K562 (cell line): Measurements from ENCODE around the gene SPI1. TPM values are rescaled to one million over a fixed set of nuclear protein-coding genes. Genes with fewer than 3 reads are reported as not detected.

Experiments
- ATAC-seq: fragments of 200-7000 bp; cut with Tn5 transposase; 3 replicates; pipeline ENCODE4 v1.9.1; 2020; ENCODE audit warnings: moderate library complexity
- BruUV-seq: library from RNA; stranded (reverse); fragments of 400-500 nt; replicated peaks from 2 replicates; lab custom pipeline; 2021; lab: Mats Ljungman, UMichigan
- CTCF ChIA-PET: fragments of 300-600 bp; formaldehyde crosslinking; extraction: SDS; loops from one replicate; lab custom pipeline; 2021; ENCODE audit warnings: low intra/inter-chr PET ratio; lab: Yijun Ruan, JAX
- POLR2A ChIA-PET: fragments of 300-600, 350-650 bp; sonication (Branson Sonifier 250); formaldehyde crosslinking; extraction: SDS; loops from one replicate; lab custom pipeline; 2021; ENCODE audit warnings: antibody characterized with exemption, inconsistent platforms; lab: Yijun Ruan, JAX
- DNase-seq, 4 experiments: peaks; one replicate each; pipeline versions ENCODE4 v3.0.0 to v3.0.0-alpha.2; 2011 to 2018; ENCODE audit warnings: low spot score in 3 of 4, mixed read lengths in 3 of 4; ENCODE audit errors: extremely low read depth in 1 of 4
- FAIRE-seq: peaks from 2 replicates; lab custom pipeline; 2011; peaks lifted over from hg19 to GRCh38; lab: Jason Lieb, UNC
- H2AFZ ChIP-seq: 2 replicates; pipeline ENCODE4 v1.6.0; 2011; ENCODE audit warnings: low read depth, low read length, control low read depth, inconsistent platforms
- H3K27ac ChIP-seq: fragments of 200-600 bp; 3 replicates; pipeline ENCODE4 v1.8.0; 2011; ENCODE audit warnings: low read depth, mild to moderate bottlenecking, control low read depth, inconsistent platforms, low read length, moderate library complexity, mixed read lengths; ENCODE audit errors: extremely low read depth
- H3K27me3 ChIP-seq, 2 experiments: fragments of 300-600 bp in 1 of 2; 2 replicates in 1 of 2; 3 replicates in 1 of 2; pipeline versions ENCODE4 v1.6.0 to v1.8.0; 2011; ENCODE audit warnings: inconsistent platforms in 2 of 2, low read length in 2 of 2, mild to moderate bottlenecking in 1 of 2, mixed read lengths in 1 of 2, moderate library complexity in 1 of 2; ENCODE audit not compliant: control insufficient read depth in 2 of 2, insufficient read depth in 2 of 2
- H3K36me3 ChIP-seq: fragments of 300-600 bp; 3 replicates; pipeline ENCODE4 v1.8.0; 2011; ENCODE audit warnings: mild to moderate bottlenecking, low read length, inconsistent platforms; ENCODE audit not compliant: control insufficient read depth, insufficient read depth
- H3K4me1 ChIP-seq, 2 experiments: fragments of 200-600 bp in 1 of 2; replicated peaks in 1 of 2; 2 replicates in 1 of 2; 3 replicates in 1 of 2; pipeline versions ENCODE4 v1.5.1 to v1.8.0; 2011; ENCODE audit warnings: inconsistent platforms in 2 of 2, low read length in 2 of 2, mild to moderate bottlenecking in 1 of 2, mixed read lengths in 1 of 2, moderate library complexity in 1 of 2; ENCODE audit not compliant: control insufficient read depth in 2 of 2, insufficient read depth in 2 of 2
- H3K4me2 ChIP-seq: 2 replicates; pipeline ENCODE4 v1.6.1; 2011; ENCODE audit warnings: low read length, control low read depth, inconsistent platforms, mixed read lengths; ENCODE audit not compliant: insufficient read depth
- H3K4me3 ChIP-seq: fragments of 200-600 bp; sonication (generic), shearing (Covaris generic); 2 replicates; pipeline ENCODE4 v1.5.1; 2016; ENCODE audit warnings: control low read depth, inconsistent platforms
- H3K79me2 ChIP-seq: fragments of 200-600 bp; 3 replicates; pipeline ENCODE4 v1.8.0; 2011; ENCODE audit warnings: low read length, inconsistent platforms; ENCODE audit not compliant: control insufficient read depth, insufficient read depth
- H3K9ac ChIP-seq, 2 experiments: 2 replicates each; pipeline versions ENCODE4 v1.6.0 to v1.6.1; 2011; ENCODE audit warnings: low read depth in 2 of 2, low read length in 2 of 2, control low read depth in 1 of 2, inconsistent platforms in 1 of 2, mild to moderate bottlenecking in 1 of 2, mixed read lengths in 1 of 2; ENCODE audit not compliant: insufficient read depth in 1 of 2
- H3K9me1 ChIP-seq: one replicate; pipeline ENCODE4 v1.6.0; 2011; ENCODE audit warnings: inconsistent platforms, mild to moderate bottlenecking, low read length, moderate library complexity; ENCODE audit not compliant: control insufficient read depth, insufficient read depth
- H3K9me3 ChIP-seq: replicated peaks from 2 replicates; pipeline ENCODE4 v1.5.1; 2011; ENCODE audit warnings: low read depth, low read length, inconsistent platforms; ENCODE audit not compliant: control insufficient read depth, insufficient read depth
- H4K20me1 ChIP-seq: replicated peaks from 2 replicates; pipeline ENCODE4 v1.6.1; 2011; ENCODE audit warnings: low read length, inconsistent platforms, mixed read lengths; ENCODE audit not compliant: control insufficient read depth, insufficient read depth
- JUN ChIP-seq, 2 experiments: sonication (generic) in 1 of 2; formaldehyde crosslinking in 1 of 2; IDR thresholded peaks; 2 replicates each; pipeline versions ENCODE4 v1.6.1 to v1.8.0; 2012 to 2022; ENCODE audit warnings: borderline replicate concordance in 2 of 2, mild to moderate bottlenecking in 2 of 2, improper control_type of control experiment in 1 of 2, low read depth in 1 of 2, low read length in 1 of 2, missing genetic modification reagents in 1 of 2
- KAT7 ChIP-seq: sonication (generic); formaldehyde crosslinking; IDR thresholded peaks from 2 replicates; pipeline ENCODE4 v1.8.0; 2022; ENCODE audit warnings: missing genetic modification reagents, mild to moderate bottlenecking, borderline replicate concordance
- NCOA2 ChIP-seq, 2 experiments: fragments of 450-650 bp; IDR thresholded peaks; 2 replicates each; pipeline ENCODE4 v1.6.1; 2018; ENCODE audit warnings: mild to moderate bottlenecking in 2 of 2, moderate library complexity in 1 of 2; ENCODE audit not compliant: partially characterized antibody in 2 of 2
- NR3C1 ChIP-seq: sonication (generic); formaldehyde crosslinking; IDR thresholded peaks from 2 replicates; pipeline ENCODE4 v1.8.1; 2022; ENCODE audit warnings: missing genetic modification reagents
- RBM14 ChIP-seq: fragments of 200-400 bp; formaldehyde crosslinking; IDR thresholded peaks from 2 replicates; pipeline ENCODE4 v1.6.1; 2018; ENCODE audit warnings: low read depth, mild to moderate bottlenecking, low read length, moderate library complexity, borderline replicate concordance; ENCODE audit not compliant: insufficient read depth
- RFX5 ChIP-seq: IDR thresholded peaks from 2 replicates; pipeline ENCODE4 v1.6.1; 2011; ENCODE audit warnings: low read depth, mild to moderate bottlenecking, improper control_type of control experiment, low read length
- ZBTB7A ChIP-seq: IDR thresholded peaks from 2 replicates; pipeline ENCODE4 v1.6.1; 2011; ENCODE audit warnings: low read depth, mild to moderate bottlenecking, low read length, moderate library complexity, borderline replicate concordance; ENCODE audit not compliant: control insufficient read depth
- ZNF551 ChIP-seq: fragments of 250-450 bp; sonication (Bioruptor Pico); IDR thresholded peaks from 2 replicates; pipeline ENCODE4 v1.5.0; 2021; ENCODE audit warnings: mild to moderate bottlenecking, moderate library complexity
- WGBS: fragments of 100-300 bp; shearing (Covaris generic); methylation state at CpG from one replicate; pipeline ENCODE4 v1.1.6; 2016; ENCODE audit warnings: low coverage, mixed read lengths; ENCODE audit not compliant: insufficient coverage; ENCODE audit errors: missing lambda C conversion rate; 5-methylcytosine and 5-hydroxymethylcytosine counted together
- in situ Hi-C: fragments of 300-500 bp; cut with MboI; formaldehyde crosslinking; loops from 4 replicates; pipeline ENCODE4 v1.15.0; 2018; ENCODE audit warnings: inconsistent platforms, mixed read lengths
- intact Hi-C: fragments of 100-400 bp; cut with micrococcal nuclease; formaldehyde crosslinking; loops from 2 replicates; pipeline ENCODE4 v1.14.2; 2022
- polyA plus RNA-seq, 8 experiments: library from polyadenylated mRNA; depleted of rRNA in 4 of 8; stranded (reverse) in 5 of 8; unstranded in 3 of 8; fragments of >200 nt; fragmentation: Nextera tagmentation in 2 of 8; fragmentation: Illumina TruSeq in 1 of 8; extraction: Ambion mirVana in 2 of 8; extraction: Trizol in 1 of 8; gene quantifications; 2 replicates each; pipeline versions ENCODE4 v1.2.1 to v1.2.3, GENCODE V29; 2011 to 2014; ENCODE audit warnings: inconsistent platforms in 1 of 8, missing spikeins in 1 of 8
- total RNA-seq, 7 experiments: library from RNA; depleted of rRNA in 6 of 7; stranded (reverse); fragments of >200 nt in 6 of 7; fragmentation: Illumina TruSeq in 2 of 7; extraction: Trizol in 2 of 7; gene quantifications; 2 replicates each; pipeline versions ENCODE4 v1.2.1 to v1.2.3, GENCODE V29; 2011 to 2021; ENCODE audit warnings: low replicate concordance in 1 of 7
- TF ChIP-seq, protein P1 (sequence below): conservative IDR thresholded peaks from 2 replicates; pipeline ENCODE4 v1.6.1; 2011; ENCODE audit warnings: low read depth, mild to moderate bottlenecking, low read length; ENCODE audit not compliant: control insufficient read depth
- TF ChIP-seq, protein P2 (sequence below), 2 experiments: IDR thresholded peaks in 1 of 2; conservative IDR thresholded peaks in 1 of 2; 2 replicates each; pipeline ENCODE4 v1.6.1; 2016; ENCODE audit warnings: low read depth in 2 of 2, mild to moderate bottlenecking in 1 of 2, missing compliant biosample characterization in 1 of 2, missing genetic modification characterization in 1 of 2, moderate library complexity in 1 of 2

SPI1 gene
- total and polyA plus RNA-seq, 9 of the 15 experiments (the other 6 are each of a cell fraction or from before 2014, with no cell fraction given), result 0.10 to 33.7 (median 10.3) TPM

DNA sequence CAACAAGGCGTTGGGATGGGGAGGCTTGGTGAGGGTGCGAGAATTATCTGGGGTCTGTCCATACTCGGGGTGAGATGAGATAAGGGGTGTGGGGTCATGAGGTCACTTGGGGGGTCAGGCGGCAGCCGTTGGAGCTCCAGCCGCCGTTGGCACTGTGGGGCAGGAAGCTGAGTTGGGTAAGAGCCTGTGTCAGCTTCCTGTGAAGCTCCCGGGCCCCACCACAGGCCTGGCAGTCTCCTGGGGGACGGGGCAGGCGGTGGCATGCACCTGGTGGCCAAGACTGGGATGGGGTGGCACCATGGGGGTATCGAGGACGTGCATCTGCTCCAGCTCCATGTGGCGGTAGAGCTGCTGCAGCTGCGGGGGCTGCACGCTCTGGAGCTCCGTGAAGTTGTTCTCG, 18.8 kb downstream of the SPI1 start:
- DNase-seq (no peak), ATAC-seq (no peak), FAIRE-seq (no peak)
- in situ Hi-C loops, result loop anchor here (10.0 kb wide), 1 partner anchor 475 kb away; no protein-coding TSS in a partner anchor
- CTCF ChIA-PET, result no interaction called here
- 0 out of 3 replicates have a peak, but pooled peaks cover 3% of the 10 kb centered on the region for H3K36me3 ChIP-seq
- H3K4me3 ChIP-seq, result no peak overlapping the region
- peaks cover 2% of the 10 kb centered on the region for H3K9me1 ChIP-seq
- intact Hi-C loops, result loop anchor here (10.0 kb wide), 2 partner anchors 45 to 475 kb away; partner anchors contain the start of gene SLC39A13
- no peak overlapping the region for H2AFZ ChIP-seq
- POLR2A ChIA-PET, result interaction anchor here (0.6 kb wide), 2 partner anchors 70 to 234 kb away, joined by 3 read pairs; no protein-coding TSS in a partner anchor
- peak overlapping the region in 1 of 2 experiments; percentile 39; a peak in 1 of 4 replicates for H3K9ac ChIP-seq
- no peaks in the 10 kb centered on the region for H3K79me2 ChIP-seq
- H3K4me1 ChIP-seq, result peaks cover 0 to 31% of the 10 kb centered on the region in 2 experiments; a peak in 3 of 5 replicates
- BruUV-seq, result no TSS peak
- 72% methylated on average over 15 of the region's 17 CpGs for WGBS
- no peaks in the 10 kb centered on the region for H4K20me1 ChIP-seq
- H3K4me2 ChIP-seq, result no peak overlapping the region
- no peak overlapping the region for H3K27ac ChIP-seq
- peaks cover 13% of the 10 kb centered on the region for H3K9me3 ChIP-seq
- TF ChIP-seq RBM14 (no peak), ZBTB7A (no peak), NR3C1 (CRISPR knock-in tag) (no peak), NCOA2 (IDR thresholded peaks at IDR 0.05; ENCODE audit: partially characterized antibody in 2 of 2) (no peak), JUN (IDR thresholded peaks at IDR 0.05; ENCODE audit: borderline replicate concordance, low read depth, low read length) (no peak), JUN (CRISPR knock-in tag; IDR thresholded peaks at IDR 0.05; ENCODE audit: borderline replicate concordance) (no peak), ZNF551 (no peak), RFX5 (no peak), KAT7 (CRISPR knock-in tag) (no peak)
- TF ChIP-seq, protein P1, sequence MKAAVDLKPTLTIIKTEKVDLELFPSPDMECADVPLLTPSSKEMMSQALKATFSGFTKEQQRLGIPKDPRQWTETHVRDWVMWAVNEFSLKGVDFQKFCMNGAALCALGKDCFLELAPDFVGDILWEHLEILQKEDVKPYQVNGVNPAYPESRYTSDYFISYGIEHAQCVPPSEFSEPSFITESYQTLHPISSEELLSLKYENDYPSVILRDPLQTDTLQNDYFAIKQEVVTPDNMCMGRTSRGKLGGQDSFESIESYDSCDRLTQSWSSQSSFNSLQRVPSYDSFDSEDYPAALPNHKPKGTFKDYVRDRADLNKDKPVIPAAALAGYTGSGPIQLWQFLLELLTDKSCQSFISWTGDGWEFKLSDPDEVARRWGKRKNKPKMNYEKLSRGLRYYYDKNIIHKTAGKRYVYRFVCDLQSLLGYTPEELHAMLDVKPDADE, result no peak
- TF ChIP-seq, protein P2, sequence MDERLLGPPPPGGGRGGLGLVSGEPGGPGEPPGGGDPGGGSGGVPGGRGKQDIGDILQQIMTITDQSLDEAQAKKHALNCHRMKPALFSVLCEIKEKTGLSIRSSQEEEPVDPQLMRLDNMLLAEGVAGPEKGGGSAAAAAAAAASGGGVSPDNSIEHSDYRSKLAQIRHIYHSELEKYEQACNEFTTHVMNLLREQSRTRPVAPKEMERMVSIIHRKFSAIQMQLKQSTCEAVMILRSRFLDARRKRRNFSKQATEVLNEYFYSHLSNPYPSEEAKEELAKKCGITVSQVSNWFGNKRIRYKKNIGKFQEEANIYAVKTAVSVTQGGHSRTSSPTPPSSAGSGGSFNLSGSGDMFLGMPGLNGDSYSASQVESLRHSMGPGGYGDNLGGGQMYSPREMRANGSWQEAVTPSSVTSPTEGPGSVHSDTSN (CRISPR knock-in tag; IDR thresholded peaks at IDR 0.05; ENCODE audit: low read depth), result no peak
- TF ChIP-seq, protein P2 (tag; conservative IDR thresholded peaks at IDR 0.05; ENCODE audit: low read depth), result no peak
- H3K27me3 ChIP-seq, result no peaks in the 10 kb centered on the region
